Hindlimb muscle (tissue), 1 donor: Measurements from ENCODE around the gene DNAJC13. TPM values are rescaled to one million over a fixed set of nuclear protein-coding genes. Genes with fewer than 3 reads are reported as not detected.
"Not testable (repeated sequence)": the region's sequence is repeated elsewhere in the genome, so short reads cannot be mapped to it uniquely, and the experiment has no call there.

ENCODE experiments used
- DNase-seq: peaks from one replicate; pipeline ENCODE4 v3.0.0-alpha.2; 2013
- polyA plus RNA-seq: library from polyadenylated mRNA; unstranded; fragments of 120-200 nt; gene quantifications from one replicate; pipeline ENCODE4 v1.2.1, GENCODE V29; 2013; ENCODE audit not compliant: insufficient read length

The DNAJC13 gene
- polyA plus RNA-seq: 34.1 TPM

GRCh38 chr3:132416807-132417694 is at the start of gene DNAJC13:
Gene DNAJC13 (plus strand): TSS chr3:132417502. CDS start chr3:132434551, 17,049 bp downstream.
- peak; percentile 97 for DNase-seq

GRCh38 chr3:132368515-132368914 is 48.8 kb upstream of the DNAJC13 start:
- no peak for DNase-seq

GRCh38 chr3:132368962-132369361 is 48.3 kb upstream of the DNAJC13 start:
- no peak for DNase-seq

- DNase-seq: not testable (repeated sequence)
Observed at GRCh38 chr3:132376945-132377354, 40.4 kb upstream of the DNAJC13 start.

- no peak for DNase-seq
Observed at GRCh38 chr3:132378048-132378762, 39.1 kb upstream of the DNAJC13 start.

GRCh38 chr3:132378846-132379245 is 38.5 kb upstream of the DNAJC13 start:
- DNase-seq: no peak

GRCh38 chr3:132380920-132381319 is 36.4 kb upstream of the DNAJC13 start:
- DNase-seq: no peak

GRCh38 chr3:132381348-132381944 is 35.9 kb upstream of the DNAJC13 start:
- DNase-seq: no peak

GRCh38 chr3:132382267-132382666 is 35.0 kb upstream of the DNAJC13 start:
- no peak for DNase-seq

- no peak for DNase-seq
Observed at GRCh38 chr3:132382688-132383194, 34.6 kb upstream of the DNAJC13 start.

GRCh38 chr3:132386259-132386658 is 31.0 kb upstream of the DNAJC13 start:
- no peak for DNase-seq

- not testable (repeated sequence) for DNase-seq
Observed at GRCh38 chr3:132392675-132393074, 24.6 kb upstream of the DNAJC13 start.

GRCh38 chr3:132394320-132394719 is 23.0 kb upstream of the DNAJC13 start:
- peak; percentile 66 for DNase-seq

GRCh38 chr3:132395126-132395525 is 22.2 kb upstream of the DNAJC13 start:
- DNase-seq: no peak

- no peak for DNase-seq
Observed at GRCh38 chr3:132396255-132396654, 21.0 kb upstream of the DNAJC13 start.

- DNase-seq: not testable (repeated sequence)
Observed at GRCh38 chr3:132396776-132397175, 20.5 kb upstream of the DNAJC13 start.

GRCh38 chr3:132399054-132399929 is 18.0 kb upstream of the DNAJC13 start:
- peak; percentile 32 for DNase-seq

GRCh38 chr3:132401255-132401654 is 16.0 kb upstream of the DNAJC13 start:
- no peak for DNase-seq

GRCh38 chr3:132404276-132404675 is 13.0 kb upstream of the DNAJC13 start:
- no peak for DNase-seq

GRCh38 chr3:132405188-132405587 is 12.1 kb upstream of the DNAJC13 start:
- no peak for DNase-seq

- no peak for DNase-seq
Observed at GRCh38 chr3:132405609-132406299, 11.5 kb upstream of the DNAJC13 start.
